ENCODE data around the gene TECTB. TPM values are rescaled to one million over a fixed set of nuclear protein-coding genes. Genes with fewer than 3 reads are reported as not detected.

TECTB gene
- total RNA-seq, 1 donor from 2014 or later = not detected

- TF ChIP-seq, protein P1, sequence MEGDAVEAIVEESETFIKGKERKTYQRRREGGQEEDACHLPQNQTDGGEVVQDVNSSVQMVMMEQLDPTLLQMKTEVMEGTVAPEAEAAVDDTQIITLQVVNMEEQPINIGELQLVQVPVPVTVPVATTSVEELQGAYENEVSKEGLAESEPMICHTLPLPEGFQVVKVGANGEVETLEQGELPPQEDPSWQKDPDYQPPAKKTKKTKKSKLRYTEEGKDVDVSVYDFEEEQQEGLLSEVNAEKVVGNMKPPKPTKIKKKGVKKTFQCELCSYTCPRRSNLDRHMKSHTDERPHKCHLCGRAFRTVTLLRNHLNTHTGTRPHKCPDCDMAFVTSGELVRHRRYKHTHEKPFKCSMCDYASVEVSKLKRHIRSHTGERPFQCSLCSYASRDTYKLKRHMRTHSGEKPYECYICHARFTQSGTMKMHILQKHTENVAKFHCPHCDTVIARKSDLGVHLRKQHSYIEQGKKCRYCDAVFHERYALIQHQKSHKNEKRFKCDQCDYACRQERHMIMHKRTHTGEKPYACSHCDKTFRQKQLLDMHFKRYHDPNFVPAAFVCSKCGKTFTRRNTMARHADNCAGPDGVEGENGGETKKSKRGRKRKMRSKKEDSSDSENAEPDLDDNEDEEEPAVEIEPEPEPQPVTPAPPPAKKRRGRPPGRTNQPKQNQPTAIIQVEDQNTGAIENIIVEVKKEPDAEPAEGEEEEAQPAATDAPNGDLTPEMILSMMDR (IDR thresholded peaks at IDR 0.05; ENCODE audit: insufficient read depth, low read length, severe bottlenecking) = no peak
- Histone ChIP-seq H3K27me3 (ENCODE audit: control insufficient read depth, insufficient read depth, low read length) (no peaks in the 10 kb centered on the region), H3K4me3 (ENCODE audit: low read depth, low read length) (no peak overlapping the region), H3K36me3 (ENCODE audit: control insufficient read depth, insufficient read depth, low read length) (no peaks in the 10 kb centered on the region)
- no peak for FAIRE-seq
- DNase-seq (ENCODE audit: low read depth) = peak; percentile 87
Observed at GRCh38 chr10:112282086-112282485, 1.1 kb upstream of the TECTB start.

DNA sequence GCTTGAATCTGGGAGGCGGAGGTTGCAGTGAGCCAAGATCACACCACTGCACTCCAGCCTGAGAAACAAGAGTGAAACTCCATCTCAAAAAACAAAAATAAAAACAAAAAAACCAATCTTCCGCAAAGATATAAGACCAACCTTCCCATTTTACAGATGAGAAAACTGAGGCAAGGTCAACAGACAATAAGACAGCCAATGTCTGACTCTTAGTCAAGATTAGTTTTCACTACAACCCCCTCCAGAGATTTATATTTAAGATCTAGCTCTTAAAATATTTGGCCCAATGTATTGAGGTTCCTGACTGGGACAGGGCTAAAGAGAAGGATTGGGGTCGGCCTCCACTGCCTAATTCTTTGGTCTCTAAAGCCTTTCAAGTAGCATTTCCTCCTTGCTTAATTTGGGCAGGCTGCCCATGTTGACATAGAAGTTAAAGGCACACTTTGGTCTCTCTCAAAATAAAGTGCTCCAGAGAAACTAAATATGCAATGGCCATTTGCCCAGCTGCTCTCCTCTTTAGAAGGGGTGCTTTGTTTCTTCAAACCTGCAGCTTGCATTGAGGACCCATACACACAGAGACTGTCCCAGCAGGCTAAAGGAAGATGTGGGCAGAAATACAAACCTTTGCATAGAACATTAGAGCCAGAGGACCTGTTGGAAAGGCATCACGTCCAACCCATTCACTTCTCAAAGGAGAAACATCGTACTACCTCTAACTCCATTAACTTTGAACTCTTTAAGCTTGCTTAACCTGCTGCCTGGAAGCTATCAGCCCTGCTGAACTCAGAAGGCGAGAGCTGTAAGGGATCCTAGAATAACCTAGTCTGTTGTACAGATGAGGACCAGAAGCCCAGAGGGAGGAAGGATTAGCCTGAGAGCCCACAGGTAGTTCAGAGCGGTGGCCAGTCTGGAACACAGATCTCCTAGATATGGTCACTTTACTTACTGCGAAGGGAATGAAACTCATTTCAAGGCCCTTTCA lies 3.9 kb downstream of the TECTB start:
- no peaks in the 10 kb centered on the region for H3K27me3 ChIP-seq (ENCODE audit: control insufficient read depth, insufficient read depth, low read length)
- DNase-seq (ENCODE audit: low read depth) (no peak), FAIRE-seq (no peak)
- H3K36me3 ChIP-seq (ENCODE audit: control insufficient read depth, insufficient read depth, low read length) = no peaks in the 10 kb centered on the region
- H3K4me3 ChIP-seq (ENCODE audit: low read depth, low read length) = no peak overlapping the region
- TF ChIP-seq, protein P1 (IDR thresholded peaks at IDR 0.05; ENCODE audit: insufficient read depth, low read length, severe bottlenecking) = no peak

- Histone ChIP-seq H3K36me3 (ENCODE audit: control insufficient read depth, insufficient read depth, low read length) (no peaks in the 10 kb centered on the region), H3K4me3 (ENCODE audit: low read depth, low read length) (no peak overlapping the region), H3K27me3 (ENCODE audit: control insufficient read depth, insufficient read depth, low read length) (no peaks in the 10 kb centered on the region)
- FAIRE-seq = no peak
- TF ChIP-seq, protein P1 (IDR thresholded peaks at IDR 0.05; ENCODE audit: insufficient read depth, low read length, severe bottlenecking) = no peak
- no peak for DNase-seq (ENCODE audit: low read depth)
Observed at GRCh38 chr10:112287844-112288243, 4.6 kb downstream of the TECTB start.

DNA sequence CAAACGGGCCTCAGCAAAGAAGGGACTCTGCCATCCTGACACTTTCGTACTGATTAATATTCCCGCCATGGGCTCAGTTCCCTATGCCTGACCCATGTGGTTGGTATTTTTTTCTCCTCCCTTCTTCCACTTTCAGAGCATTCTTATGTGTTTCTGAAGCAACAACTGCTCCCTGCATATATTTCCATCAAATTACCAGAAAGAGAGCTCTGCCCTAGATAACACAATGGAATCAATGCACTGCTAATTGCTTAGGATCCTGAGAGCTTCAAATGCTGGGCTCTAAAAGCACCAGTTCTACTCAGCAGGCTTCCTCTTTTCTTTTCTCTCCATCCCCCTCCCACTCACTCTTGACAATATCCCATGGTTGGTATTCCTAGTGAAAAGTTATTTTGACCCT lies 5.3 kb downstream of the TECTB start:
- H3K4me3 ChIP-seq (ENCODE audit: low read depth, low read length) = no peak overlapping the region
- H3K36me3 ChIP-seq (ENCODE audit: control insufficient read depth, insufficient read depth, low read length) = no peaks in the 10 kb centered on the region
- no peaks in the 10 kb centered on the region for H3K27me3 ChIP-seq (ENCODE audit: control insufficient read depth, insufficient read depth, low read length)
- FAIRE-seq = no peak
- TF ChIP-seq, protein P1 (IDR thresholded peaks at IDR 0.05; ENCODE audit: insufficient read depth, low read length, severe bottlenecking) = no peak
- no peak for DNase-seq (ENCODE audit: low read depth)

DNA sequence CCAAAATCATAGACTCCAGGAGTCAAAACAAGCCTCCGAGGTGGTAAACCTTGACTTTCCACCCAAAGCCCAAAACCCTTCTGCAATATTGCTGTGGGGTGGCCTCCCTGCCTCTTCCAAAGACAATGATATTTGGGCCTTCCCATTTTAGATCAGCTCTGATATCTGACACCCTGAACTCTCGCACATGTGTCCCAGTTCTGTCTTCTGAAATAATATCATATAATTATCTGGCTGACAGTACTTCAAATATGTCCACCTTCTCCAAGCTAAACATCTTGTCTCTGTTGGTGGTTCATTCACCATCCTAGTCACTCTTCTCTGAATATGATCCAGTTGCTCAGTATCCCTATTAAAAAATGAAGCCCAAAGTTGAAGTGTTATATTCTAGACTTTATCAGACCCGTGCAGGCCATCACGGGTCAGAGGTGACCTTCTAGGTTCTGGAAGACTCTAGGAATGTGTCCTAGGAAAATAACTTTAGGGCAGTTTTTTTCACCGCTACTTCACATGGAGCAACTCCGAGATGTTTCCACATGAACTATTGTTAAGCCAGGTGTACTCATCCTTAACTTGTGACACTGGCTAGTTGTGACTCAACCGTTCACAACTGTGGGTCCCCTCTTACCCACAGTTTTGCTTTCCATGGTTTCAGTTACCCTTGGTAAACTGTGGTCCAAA lies 6.3 kb downstream of the TECTB start:
- Histone ChIP-seq H3K27me3 (ENCODE audit: control insufficient read depth, insufficient read depth, low read length) (no peaks in the 10 kb centered on the region), H3K36me3 (ENCODE audit: control insufficient read depth, insufficient read depth, low read length) (no peaks in the 10 kb centered on the region), H3K4me3 (ENCODE audit: low read depth, low read length) (no peak overlapping the region)
- no peak for FAIRE-seq
- no peak for DNase-seq (ENCODE audit: low read depth)
- TF ChIP-seq, protein P1 (IDR thresholded peaks at IDR 0.05; ENCODE audit: insufficient read depth, low read length, severe bottlenecking) = no peak
